ENCODE measurements around the gene TNFRSF4. TPM values are rescaled to one million over a fixed set of nuclear protein-coding genes. Genes with fewer than 3 reads are reported as not detected.

TNFRSF4 gene
- total and polyA plus RNA-seq, 2 donors from 2014 or later = 3.3 to 5.1 TPM

- H3K27me3 ChIP-seq (ENCODE audit: control insufficient read depth, insufficient read depth, low read length) = no peaks in the 10 kb centered on the region
These were observed 30.3 kb upstream of the TNFRSF4 start for GRCh38 chr1:1244192-1244811.

GRCh38 chr1:1243807-1244191, 29.8 kb upstream of the TNFRSF4 start:
- no peak for FAIRE-seq
- no peak overlapping the region for H3K4me3 ChIP-seq (ENCODE audit: low read length in 3 of 3)
- no peak overlapping the region for H3K27ac ChIP-seq (ENCODE audit: low read depth in 2 of 2, low read length in 2 of 2)
- H3K27me3 ChIP-seq (ENCODE audit: control insufficient read depth, insufficient read depth, low read length) = no peaks in the 10 kb centered on the region
- peak in 3 of 5 donors; percentile 26 to 75 (median 48) for DNase-seq
- no peak overlapping the region for H3K9ac ChIP-seq (ENCODE audit: low read length in 3 of 3)
- H3K4me1 ChIP-seq (ENCODE audit: control insufficient read depth in 2 of 3, insufficient read depth in 2 of 3, low read depth in 1 of 3, low read length in 3 of 3) = no peaks in the 10 kb centered on the region
- no peak for TF ChIP-seq CTCF (IDR thresholded peaks at IDR 0.05; ENCODE audit: borderline replicate concordance, extremely low read depth, insufficient read depth)
- intact Hi-C loops (cut with DNase I) = no loop called here
- no peaks in the 10 kb centered on the region for H3K9me3 ChIP-seq (ENCODE audit: control insufficient read depth in 2 of 3, insufficient read depth in 1 of 3, low read length in 3 of 3)
- H3K36me3 ChIP-seq (ENCODE audit: control insufficient read depth in 2 of 3, insufficient read depth in 3 of 3, low read length in 3 of 3) = no peaks in the 10 kb centered on the region

More at GRCh38 chr1:1244192-1244811, 30.3 kb upstream of the TNFRSF4 start:
- peak in 3 of 5 donors; percentile 42 to 67 (median 63) for DNase-seq
- intact Hi-C loops (cut with DNase I) = no loop called here
- no peak for FAIRE-seq
- H3K9me3 ChIP-seq (ENCODE audit: control insufficient read depth in 2 of 3, insufficient read depth in 1 of 3, low read length in 3 of 3) = no peaks in the 10 kb centered on the region
- no peak for TF ChIP-seq CTCF (IDR thresholded peaks at IDR 0.05; ENCODE audit: borderline replicate concordance, extremely low read depth, insufficient read depth)
- no peaks in the 10 kb centered on the region for H3K4me1 ChIP-seq (ENCODE audit: control insufficient read depth in 2 of 3, insufficient read depth in 2 of 3, low read depth in 1 of 3, low read length in 3 of 3)
- H3K9ac ChIP-seq (ENCODE audit: low read length in 3 of 3) = no peak overlapping the region
- H3K27ac ChIP-seq (ENCODE audit: low read depth in 2 of 2, low read length in 2 of 2) = no peak overlapping the region
- no peaks in the 10 kb centered on the region for H3K36me3 ChIP-seq (ENCODE audit: control insufficient read depth in 2 of 3, insufficient read depth in 3 of 3, low read length in 3 of 3)
- peak overlapping the region in 1 of 3 donors; percentile 2 for H3K4me3 ChIP-seq (ENCODE audit: low read length in 3 of 3)

GRCh38 chr1:1243266-1243660, 29.3 kb upstream of the TNFRSF4 start:
- TF ChIP-seq CTCF (IDR thresholded peaks at IDR 0.05; ENCODE audit: borderline replicate concordance, extremely low read depth, insufficient read depth) = no peak
- FAIRE-seq (no peak), DNase-seq (no peak)
- Histone ChIP-seq H3K27ac (ENCODE audit: low read depth in 2 of 2, low read length in 2 of 2) (no peak overlapping the region), H3K4me1 (ENCODE audit: control insufficient read depth in 2 of 3, insufficient read depth in 2 of 3, low read depth in 1 of 3, low read length in 3 of 3) (no peaks in the 10 kb centered on the region), H3K36me3 (ENCODE audit: control insufficient read depth in 2 of 3, insufficient read depth in 3 of 3, low read length in 3 of 3) (no peaks in the 10 kb centered on the region), H3K4me3 (ENCODE audit: low read length in 3 of 3) (no peak overlapping the region), H3K9ac (ENCODE audit: low read length in 3 of 3) (no peak overlapping the region), H3K9me3 (ENCODE audit: control insufficient read depth in 2 of 3, insufficient read depth in 1 of 3, low read length in 3 of 3) (no peaks in the 10 kb centered on the region), H3K27me3 (ENCODE audit: control insufficient read depth, insufficient read depth, low read length) (no peaks in the 10 kb centered on the region)
- intact Hi-C loops (cut with DNase I) = no loop called here
